ENCODE data around the gene USP48. TPM values are rescaled to one million over a fixed set of nuclear protein-coding genes. Genes with fewer than 3 reads are reported as not detected.

USP48 gene
- total RNA-seq, 1 donor: 63.9 TPM

- no peaks in the 10 kb centered on the region for H3K9me3 ChIP-seq (ENCODE audit: low read depth, low read length)
- H3K4me3 ChIP-seq (ENCODE audit: low read length): no peak overlapping the region
- H3K4me1 ChIP-seq (ENCODE audit: insufficient read depth, low read length): no peaks in the 10 kb centered on the region
- no peaks in the 10 kb centered on the region for H3K27me3 ChIP-seq (ENCODE audit: insufficient read depth, low read length)
Measured at GRCh38 chr1:21752186-21752585, 30.8 kb downstream of the USP48 start.

- Histone ChIP-seq H3K9me3 (ENCODE audit: low read depth, low read length) (no peaks in the 10 kb centered on the region), H3K4me3 (ENCODE audit: low read length) (no peak overlapping the region), H3K27me3 (ENCODE audit: insufficient read depth, low read length) (no peaks in the 10 kb centered on the region), H3K4me1 (ENCODE audit: insufficient read depth, low read length) (no peaks in the 10 kb centered on the region)
Measured at GRCh38 chr1:21751281-21751680, 31.7 kb downstream of the USP48 start.

GRCh38 chr1:21750841-21751240, 32.1 kb downstream of the USP48 start:
- Histone ChIP-seq H3K27me3 (ENCODE audit: insufficient read depth, low read length) (no peaks in the 10 kb centered on the region), H3K9me3 (ENCODE audit: low read depth, low read length) (no peaks in the 10 kb centered on the region), H3K4me3 (ENCODE audit: low read length) (no peak overlapping the region), H3K4me1 (ENCODE audit: insufficient read depth, low read length) (no peaks in the 10 kb centered on the region)

GRCh38 chr1:21749859-21750468, 33.0 kb downstream of the USP48 start:
- H3K27me3 ChIP-seq (ENCODE audit: insufficient read depth, low read length): no peaks in the 10 kb centered on the region
- no peaks in the 10 kb centered on the region for H3K9me3 ChIP-seq (ENCODE audit: low read depth, low read length)
- H3K4me1 ChIP-seq (ENCODE audit: insufficient read depth, low read length): no peaks in the 10 kb centered on the region
- no peak overlapping the region for H3K4me3 ChIP-seq (ENCODE audit: low read length)

GRCh38 chr1:21749109-21749508, 33.8 kb downstream of the USP48 start:
- Histone ChIP-seq H3K27me3 (ENCODE audit: insufficient read depth, low read length) (no peaks in the 10 kb centered on the region), H3K9me3 (ENCODE audit: low read depth, low read length) (no peaks in the 10 kb centered on the region), H3K4me3 (ENCODE audit: low read length) (no peak overlapping the region), H3K4me1 (ENCODE audit: insufficient read depth, low read length) (no peaks in the 10 kb centered on the region)

- Histone ChIP-seq H3K9me3 (ENCODE audit: low read depth, low read length) (no peaks in the 10 kb centered on the region), H3K4me3 (ENCODE audit: low read length) (no peak overlapping the region), H3K4me1 (ENCODE audit: insufficient read depth, low read length) (no peaks in the 10 kb centered on the region), H3K27me3 (ENCODE audit: insufficient read depth, low read length) (no peaks in the 10 kb centered on the region)
Measured at GRCh38 chr1:21743476-21743875, 39.5 kb downstream of the USP48 start.

- no peaks in the 10 kb centered on the region for H3K9me3 ChIP-seq (ENCODE audit: low read depth, low read length)
- H3K4me3 ChIP-seq (ENCODE audit: low read length): no peak overlapping the region
- no peaks in the 10 kb centered on the region for H3K4me1 ChIP-seq (ENCODE audit: insufficient read depth, low read length)
- H3K27me3 ChIP-seq (ENCODE audit: insufficient read depth, low read length): no peaks in the 10 kb centered on the region
Measured at GRCh38 chr1:21742578-21742977, 40.4 kb downstream of the USP48 start.

- Histone ChIP-seq H3K4me1 (ENCODE audit: insufficient read depth, low read length) (no peaks in the 10 kb centered on the region), H3K9me3 (ENCODE audit: low read depth, low read length) (no peaks in the 10 kb centered on the region), H3K4me3 (ENCODE audit: low read length) (no peak overlapping the region), H3K27me3 (ENCODE audit: insufficient read depth, low read length) (no peaks in the 10 kb centered on the region)
Measured at GRCh38 chr1:21741206-21741605, 41.7 kb downstream of the USP48 start.

- no peak overlapping the region for H3K4me3 ChIP-seq (ENCODE audit: low read length)
- no peaks in the 10 kb centered on the region for H3K4me1 ChIP-seq (ENCODE audit: insufficient read depth, low read length)
- no peaks in the 10 kb centered on the region for H3K9me3 ChIP-seq (ENCODE audit: low read depth, low read length)
- no peaks in the 10 kb centered on the region for H3K27me3 ChIP-seq (ENCODE audit: insufficient read depth, low read length)
Measured at GRCh38 chr1:21736876-21737275, 46.1 kb downstream of the USP48 start.

- no peaks in the 10 kb centered on the region for H3K27me3 ChIP-seq (ENCODE audit: insufficient read depth, low read length)
- no peaks in the 10 kb centered on the region for H3K9me3 ChIP-seq (ENCODE audit: low read depth, low read length)
- no peak overlapping the region for H3K4me3 ChIP-seq (ENCODE audit: low read length)
- no peaks in the 10 kb centered on the region for H3K4me1 ChIP-seq (ENCODE audit: insufficient read depth, low read length)
Measured at GRCh38 chr1:21736011-21736410, 46.9 kb downstream of the USP48 start.

- H3K27me3 ChIP-seq (ENCODE audit: insufficient read depth, low read length): no peaks in the 10 kb centered on the region
- no peaks in the 10 kb centered on the region for H3K9me3 ChIP-seq (ENCODE audit: low read depth, low read length)
- no peaks in the 10 kb centered on the region for H3K4me1 ChIP-seq (ENCODE audit: insufficient read depth, low read length)
- no peak overlapping the region for H3K4me3 ChIP-seq (ENCODE audit: low read length)
Measured at GRCh38 chr1:21734526-21734925, 48.4 kb downstream of the USP48 start.

- Histone ChIP-seq H3K4me3 (ENCODE audit: low read length) (no peak overlapping the region), H3K9me3 (ENCODE audit: low read depth, low read length) (no peaks in the 10 kb centered on the region), H3K4me1 (ENCODE audit: insufficient read depth, low read length) (no peaks in the 10 kb centered on the region), H3K27me3 (ENCODE audit: insufficient read depth, low read length) (no peaks in the 10 kb centered on the region)
Measured at GRCh38 chr1:21732664-21733063, 50.3 kb downstream of the USP48 start.

GRCh38 chr1:21725748-21726392, 57.1 kb downstream of the USP48 start:
- Histone ChIP-seq H3K27me3 (ENCODE audit: insufficient read depth, low read length) (no peaks in the 10 kb centered on the region), H3K4me3 (ENCODE audit: low read length) (no peak overlapping the region), H3K9me3 (ENCODE audit: low read depth, low read length) (no peaks in the 10 kb centered on the region), H3K4me1 (ENCODE audit: insufficient read depth, low read length) (peaks cover 4% of the 10 kb centered on the region)

GRCh38 chr1:21724570-21724969, 58.4 kb downstream of the USP48 start:
- Histone ChIP-seq H3K9me3 (ENCODE audit: low read depth, low read length) (no peaks in the 10 kb centered on the region), H3K4me1 (ENCODE audit: insufficient read depth, low read length) (peaks cover 4% of the 10 kb centered on the region), H3K4me3 (ENCODE audit: low read length) (no peak overlapping the region), H3K27me3 (ENCODE audit: insufficient read depth, low read length) (no peaks in the 10 kb centered on the region)

GRCh38 chr1:21724098-21724497, 58.9 kb downstream of the USP48 start:
- Histone ChIP-seq H3K4me1 (ENCODE audit: insufficient read depth, low read length) (peaks cover 4% of the 10 kb centered on the region), H3K27me3 (ENCODE audit: insufficient read depth, low read length) (no peaks in the 10 kb centered on the region), H3K4me3 (ENCODE audit: low read length) (no peak overlapping the region), H3K9me3 (ENCODE audit: low read depth, low read length) (no peaks in the 10 kb centered on the region)

- no peaks in the 10 kb centered on the region for H3K27me3 ChIP-seq (ENCODE audit: insufficient read depth, low read length)
- no peaks in the 10 kb centered on the region for H3K9me3 ChIP-seq (ENCODE audit: low read depth, low read length)
- H3K4me3 ChIP-seq (ENCODE audit: low read length): no peak overlapping the region
- H3K4me1 ChIP-seq (ENCODE audit: insufficient read depth, low read length): peaks cover 4% of the 10 kb centered on the region
Measured at GRCh38 chr1:21721295-21721985, 61.5 kb downstream of the USP48 start.

Measured in mononuclear cell (primary cell).